ENCODE measurements around the gene IMMP2L.
A peak's percentile ranks its signal among the peaks of the same experiment; 100 is the strongest.

IMMP2L gene

DNA sequence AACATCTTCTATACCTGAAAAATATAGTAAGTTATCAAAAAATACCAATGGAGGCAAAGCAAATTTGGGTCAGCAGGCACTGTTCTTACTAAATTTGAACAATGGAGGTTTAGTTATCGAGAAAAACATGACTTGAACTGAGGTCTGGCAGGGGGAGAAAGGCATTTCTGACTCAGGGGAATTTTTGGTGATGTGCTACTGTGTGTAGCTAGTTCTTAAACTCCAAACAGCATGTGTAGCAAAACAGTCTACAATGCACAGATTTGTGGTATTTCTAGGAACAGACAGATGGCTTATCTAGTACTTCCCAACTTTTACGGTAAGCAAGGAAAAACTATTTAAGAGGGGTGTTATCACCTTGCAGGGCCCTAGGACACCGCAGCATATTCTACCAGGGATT, 783.0 kb downstream of the IMMP2L start:
- DNase-seq, result no peak

- DNase-seq, result peak; percentile 84
These were observed 787.2 kb downstream of the IMMP2L start for GRCh38 chr7:110775046-110775445.

GRCh38 chr7:110774071-110774470, 788.2 kb downstream of the IMMP2L start:
- DNase-seq, result no peak

DNA sequence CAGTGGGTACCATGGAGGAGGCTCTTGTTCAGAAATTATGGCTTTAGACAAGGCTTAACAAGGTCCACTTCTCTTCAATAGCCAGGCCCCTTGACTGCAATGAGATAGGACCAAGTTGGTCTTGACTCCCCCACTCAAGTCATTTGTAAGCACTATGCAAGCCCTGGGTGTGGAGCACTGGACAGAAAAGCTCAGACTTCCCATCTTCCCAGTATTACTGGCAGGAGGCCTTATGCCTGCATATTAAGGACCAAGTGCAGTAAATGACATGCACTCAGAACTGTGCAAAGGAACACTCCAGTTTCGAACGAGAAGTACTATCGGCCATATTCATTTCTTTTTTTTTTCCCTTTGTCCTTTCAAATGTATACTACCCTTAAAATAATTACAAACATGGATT, 789.7 kb downstream of the IMMP2L start:
- no peak for DNase-seq

- DNase-seq, result no peak
These were observed 790.6 kb downstream of the IMMP2L start for GRCh38 chr7:110771717-110772116.

DNA sequence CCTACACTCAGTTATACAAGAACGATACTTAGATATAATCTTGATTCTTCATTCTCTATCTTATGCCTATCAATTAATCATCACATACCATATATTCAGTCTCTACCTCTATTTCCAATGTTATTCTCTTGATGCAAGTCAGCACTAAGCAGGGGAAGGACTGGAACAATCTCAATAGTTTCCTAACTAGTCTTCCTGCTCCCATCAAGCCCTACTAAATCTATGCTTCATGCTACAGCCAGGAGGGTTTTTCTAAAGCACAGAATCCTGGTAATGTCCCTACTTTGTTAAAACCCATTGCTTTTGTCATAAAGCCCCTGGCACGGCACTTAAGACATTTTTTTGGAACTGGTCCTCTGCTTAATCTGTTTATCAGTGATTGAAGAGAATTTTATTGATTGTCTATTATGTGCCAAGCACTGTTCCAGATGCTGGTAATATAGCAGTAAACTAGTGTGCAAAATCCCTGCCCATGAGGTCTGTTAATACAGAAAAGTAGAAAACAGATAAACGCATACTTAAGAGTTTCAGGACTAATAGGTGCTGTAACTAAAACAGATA, 794.7 kb downstream of the IMMP2L start:
- no peak for DNase-seq

DNA sequence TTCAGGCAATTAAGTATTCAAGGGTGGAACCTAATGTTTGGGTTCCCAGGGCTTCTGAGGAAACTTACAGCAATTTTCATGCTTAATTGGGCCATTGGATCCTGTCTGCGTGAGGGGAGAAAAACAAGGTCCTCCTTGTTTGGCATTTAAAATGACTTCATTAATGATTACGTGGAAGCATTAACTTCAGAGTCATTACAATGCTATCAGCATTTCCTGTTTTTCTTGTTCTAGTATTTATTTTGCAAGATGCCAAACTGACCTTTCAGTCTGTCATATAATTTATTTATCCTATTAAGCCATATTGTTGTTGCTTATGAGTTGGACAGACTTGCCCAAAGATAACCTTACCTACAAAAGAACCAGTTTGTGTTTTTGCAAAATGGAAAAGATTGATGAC, 795.4 kb downstream of the IMMP2L start:
- DNase-seq, result no peak

- DNase-seq, result no peak
These were observed 797.4 kb downstream of the IMMP2L start for GRCh38 chr7:110764852-110765251.

- DNase-seq, result no peak
These were observed 799.6 kb downstream of the IMMP2L start for GRCh38 chr7:110762546-110763225.

DNA sequence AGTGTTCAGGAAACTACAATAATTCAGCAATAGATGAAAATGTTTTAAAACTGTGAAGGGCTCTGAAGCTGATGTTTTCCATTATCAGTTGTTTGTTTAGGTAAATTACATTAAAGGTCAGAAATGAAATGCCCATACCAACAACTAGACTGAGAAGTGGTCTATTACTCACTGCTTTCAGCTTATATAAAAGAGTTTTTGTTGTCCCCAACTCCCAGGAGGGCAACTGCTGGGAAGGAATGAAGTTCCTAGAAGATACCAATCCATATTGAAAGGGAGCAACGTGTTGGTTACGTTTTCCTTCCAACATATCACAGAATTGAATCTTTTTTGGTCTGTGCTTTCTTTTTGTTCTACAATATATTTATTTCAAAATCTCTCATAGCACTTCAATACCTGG, 802.0 kb downstream of the IMMP2L start:
- DNase-seq, result no peak

GRCh38 chr7:110759069-110759468, 803.2 kb downstream of the IMMP2L start:
- peak; percentile 7 for DNase-seq

DNA sequence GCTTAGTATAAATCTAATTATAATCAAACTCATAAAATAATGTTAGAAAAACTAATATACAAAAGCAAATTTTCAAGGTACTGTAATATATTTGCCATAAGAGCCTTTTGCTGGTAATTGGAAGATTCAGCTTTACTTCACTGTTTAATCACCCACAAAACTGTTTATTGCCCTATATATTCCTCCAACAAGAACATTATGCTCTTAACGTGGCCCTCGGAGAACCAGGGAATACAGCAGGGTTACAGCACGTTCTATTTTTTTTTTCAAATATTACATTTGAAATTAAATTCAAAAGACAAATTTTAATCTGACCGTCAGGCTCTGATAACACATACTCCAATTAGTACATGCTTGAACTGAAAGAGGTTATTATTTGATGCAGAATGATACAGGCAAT, 807.6 kb downstream of the IMMP2L start:
- DNase-seq, result no peak

DNA sequence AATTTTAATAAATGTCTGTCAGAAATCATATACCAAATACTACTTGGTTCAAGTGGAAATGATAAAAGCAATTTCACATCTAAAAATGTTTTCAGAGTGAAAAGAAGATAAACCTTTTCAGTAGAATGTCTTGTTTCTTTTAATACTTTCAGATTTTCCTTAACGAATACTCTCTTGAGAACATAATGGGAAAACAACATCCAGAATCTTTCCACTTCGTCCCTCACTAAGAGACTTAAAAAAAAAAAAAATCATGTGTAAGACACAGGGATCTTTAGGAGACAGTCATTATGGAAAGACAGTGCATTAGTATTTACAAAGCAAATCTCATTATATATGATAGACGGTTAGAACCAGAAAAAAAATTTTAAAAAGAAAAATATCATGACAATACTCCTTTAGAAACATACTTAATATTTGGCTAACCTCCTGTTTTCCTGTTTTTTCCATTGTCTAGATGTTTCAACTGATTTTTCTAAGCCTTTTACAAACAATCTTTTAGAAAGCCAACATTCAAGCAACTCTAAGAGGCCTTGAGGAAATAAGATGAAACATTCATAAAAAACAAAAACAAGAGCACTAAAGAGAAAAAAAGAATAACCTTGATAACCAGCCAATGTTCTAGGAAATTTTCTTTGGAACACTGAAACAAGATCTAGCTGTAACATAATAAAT, 811.2 kb downstream of the IMMP2L start:
- no peak for DNase-seq

DNA sequence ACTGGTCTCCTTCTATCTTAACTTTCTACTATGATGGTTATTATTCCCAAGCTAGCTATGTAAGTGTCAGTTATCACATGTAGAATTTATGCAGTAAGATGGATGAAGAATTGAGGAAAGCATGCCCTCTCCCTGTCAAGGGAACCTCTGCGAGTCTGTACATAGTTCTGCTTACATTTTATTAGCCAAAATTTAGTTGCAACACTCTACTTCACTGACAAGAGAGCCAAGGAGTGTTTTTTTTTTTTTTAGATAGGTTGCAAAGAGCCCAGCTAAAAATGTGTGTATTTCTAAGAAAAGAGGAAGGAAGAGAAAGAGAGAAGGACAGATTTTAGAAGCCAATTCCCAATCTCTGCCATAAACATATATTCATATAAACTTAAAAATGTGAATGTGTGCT, 829.1 kb downstream of the IMMP2L start:
- DNase-seq, result no peak

GRCh38 chr7:110724811-110725210, 837.5 kb downstream of the IMMP2L start:
- no peak for DNase-seq

- no peak for DNase-seq
These were observed 840.9 kb downstream of the IMMP2L start for GRCh38 chr7:110721395-110721794.

DNA sequence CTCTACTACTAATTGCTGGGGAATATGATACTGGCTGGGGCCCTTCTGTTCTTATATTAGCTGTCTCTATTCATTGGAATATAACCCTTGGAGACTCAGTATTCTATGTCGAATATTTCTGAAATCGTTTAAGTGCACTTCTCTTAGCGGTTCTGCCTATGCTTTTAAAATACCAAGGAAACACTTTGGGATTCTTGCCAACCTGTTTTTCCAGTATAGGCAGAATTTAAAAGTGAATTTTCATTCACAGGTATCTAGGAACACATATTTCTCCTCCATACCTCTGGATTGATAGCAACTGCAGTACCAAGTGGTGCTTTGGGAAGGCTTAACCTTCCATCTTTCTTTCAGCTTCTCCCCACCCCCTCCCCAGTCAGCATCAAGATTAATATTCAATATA, 841.7 kb downstream of the IMMP2L start:
- DNase-seq, result no peak

DNA sequence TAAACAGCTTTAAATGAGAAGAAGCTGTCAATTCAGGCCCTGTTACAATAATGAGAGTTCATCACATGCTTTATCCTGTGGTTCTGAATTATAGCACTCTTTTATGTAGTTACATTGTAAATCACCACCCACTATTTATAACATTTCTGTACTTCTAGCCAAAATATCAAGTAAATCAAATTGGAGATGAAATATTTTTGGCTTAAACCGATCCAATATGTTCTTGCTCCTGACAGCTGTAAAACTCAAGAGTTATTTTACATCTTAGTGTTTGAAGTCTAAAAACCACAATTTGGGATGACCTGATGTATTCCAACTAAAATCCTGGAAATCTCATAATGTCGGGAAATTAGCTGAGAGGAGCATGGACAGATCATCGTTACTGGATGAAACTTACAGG, 842.6 kb downstream of the IMMP2L start:
- DNase-seq, result no peak

- DNase-seq, result no peak
These were observed 843.6 kb downstream of the IMMP2L start for GRCh38 chr7:110718503-110719205.

GRCh38 chr7:110704225-110704624, 858.1 kb downstream of the IMMP2L start:
- DNase-seq, result no peak

- DNase-seq, result no peak
These were observed 863.7 kb downstream of the IMMP2L start for GRCh38 chr7:110698576-110698975.

GRCh38 chr7:110693344-110693743, 868.9 kb downstream of the IMMP2L start:
- DNase-seq, result no peak

GRCh38 chr7:110688908-110689307, 873.4 kb downstream of the IMMP2L start:
- no peak for DNase-seq

DNA sequence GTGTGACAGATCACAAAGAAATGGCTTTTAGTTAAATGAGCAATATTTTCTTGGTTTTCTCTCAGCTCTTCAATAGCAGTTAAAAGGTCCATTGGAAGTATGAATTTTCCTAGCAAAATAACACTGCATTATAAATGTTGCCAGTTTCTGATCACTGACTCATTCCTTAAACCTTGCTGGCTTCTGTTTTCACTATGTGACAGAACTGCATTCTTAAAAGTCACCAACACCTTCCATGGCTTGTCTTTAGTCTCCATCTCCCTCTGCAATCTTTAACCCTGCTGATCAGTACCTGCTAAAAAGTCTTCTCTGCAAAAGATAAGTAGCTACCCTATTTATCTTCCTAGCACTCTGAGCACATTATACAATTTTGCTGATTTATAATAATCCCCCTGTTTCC, 876.4 kb downstream of the IMMP2L start:
- no peak for DNase-seq

All from fibroblast of skin of scalp (primary cell).